Muscle of leg (tissue), 11 donors: ENCODE data around the gene ADGRF3. TPM values are rescaled to one million over a fixed set of nuclear protein-coding genes. Genes with fewer than 3 reads are reported as not detected.

Source experiments
- DNase-seq: peaks from one replicate; pipeline ENCODE4 v3.0.0; 2013
- H3K27ac ChIP-seq: one replicate; pipeline ENCODE4 v1.5.1; 2013; ENCODE audit warnings: mild to moderate bottlenecking, low read length, control low read depth
- H3K27me3 ChIP-seq: one replicate; pipeline ENCODE4 v1.6.1; 2013; ENCODE audit warnings: low read length; ENCODE audit not compliant: control insufficient read depth, insufficient read depth
- H3K36me3 ChIP-seq: one replicate; pipeline ENCODE4 v1.6.1; 2013; ENCODE audit warnings: low read length; ENCODE audit not compliant: control insufficient read depth, insufficient read depth
- H3K4me1 ChIP-seq: one replicate; pipeline ENCODE4 v1.6.1; 2013; ENCODE audit warnings: low read length; ENCODE audit not compliant: control insufficient read depth, insufficient read depth
- H3K4me3 ChIP-seq: one replicate; pipeline ENCODE4 v1.5.1; 2013; ENCODE audit warnings: low read length, control low read depth
- H3K9me3 ChIP-seq: replicated peaks from 2 replicates; pipeline ENCODE4 v1.6.1; 2013; ENCODE audit warnings: low read depth, low read length; ENCODE audit not compliant: control insufficient read depth
- WGBS: methylation state at CpG from one replicate; pipeline ENCODE4 v1.1.5; 2013; ENCODE audit warnings: missing lambda C conversion rate; ENCODE audit not compliant: insufficient coverage; 5-methylcytosine and 5-hydroxymethylcytosine counted together
- polyA plus RNA-seq, 8 donors: library from polyadenylated mRNA; unstranded; fragments of 120-200 nt; gene quantifications; one replicate each; pipeline versions ENCODE4 v1.2.1 to v1.2.3, GENCODE V29; 2013; ENCODE audit warnings: inconsistent platforms in 1 of 8, low replicate concordance in 1 of 8; ENCODE audit not compliant: insufficient read length in 8 of 8, insufficient read depth in 1 of 8
- total RNA-seq: library from RNA; stranded (reverse); fragments of 120-200 nt; gene quantifications from one replicate; pipeline ENCODE4 v1.2.4, GENCODE V29; 2013

ADGRF3 gene
- total and polyA plus RNA-seq, 9 donors, result 0.12 to 0.54 (median 0.29) TPM

DNA sequence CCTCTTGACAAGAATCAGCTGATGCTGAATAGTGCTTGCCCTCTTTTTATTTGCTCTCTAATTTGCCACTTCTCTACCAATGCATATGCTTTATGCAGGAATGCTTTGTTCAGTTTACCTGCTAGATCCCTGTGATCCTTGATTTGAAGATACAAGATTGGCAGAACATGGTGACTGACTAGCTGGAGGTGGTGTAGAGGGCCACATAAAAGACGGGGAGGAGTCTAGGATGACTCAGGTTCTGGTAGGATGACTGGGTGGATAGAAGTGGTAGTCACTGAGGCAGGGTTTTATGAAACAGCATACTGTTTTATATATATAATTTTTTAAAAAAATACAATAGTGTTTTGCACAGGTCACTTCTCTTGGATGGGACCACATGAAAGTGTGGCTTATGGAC is 6.3 kb upstream of the ADGRF3 start:
- DNase-seq, result no peak
- H3K27me3 ChIP-seq, result no peaks in the 10 kb centered on the region
- no CpG with 5 or more reads among the region's 1 CpG for WGBS
- peaks cover 5% of the 10 kb centered on the region for H3K4me1 ChIP-seq
- no peak overlapping the region for H3K4me3 ChIP-seq
- H3K27ac ChIP-seq, result no peak overlapping the region
- H3K36me3 ChIP-seq, result peaks cover 5% of the 10 kb centered on the region
- no peaks in the 10 kb centered on the region for H3K9me3 ChIP-seq

DNA sequence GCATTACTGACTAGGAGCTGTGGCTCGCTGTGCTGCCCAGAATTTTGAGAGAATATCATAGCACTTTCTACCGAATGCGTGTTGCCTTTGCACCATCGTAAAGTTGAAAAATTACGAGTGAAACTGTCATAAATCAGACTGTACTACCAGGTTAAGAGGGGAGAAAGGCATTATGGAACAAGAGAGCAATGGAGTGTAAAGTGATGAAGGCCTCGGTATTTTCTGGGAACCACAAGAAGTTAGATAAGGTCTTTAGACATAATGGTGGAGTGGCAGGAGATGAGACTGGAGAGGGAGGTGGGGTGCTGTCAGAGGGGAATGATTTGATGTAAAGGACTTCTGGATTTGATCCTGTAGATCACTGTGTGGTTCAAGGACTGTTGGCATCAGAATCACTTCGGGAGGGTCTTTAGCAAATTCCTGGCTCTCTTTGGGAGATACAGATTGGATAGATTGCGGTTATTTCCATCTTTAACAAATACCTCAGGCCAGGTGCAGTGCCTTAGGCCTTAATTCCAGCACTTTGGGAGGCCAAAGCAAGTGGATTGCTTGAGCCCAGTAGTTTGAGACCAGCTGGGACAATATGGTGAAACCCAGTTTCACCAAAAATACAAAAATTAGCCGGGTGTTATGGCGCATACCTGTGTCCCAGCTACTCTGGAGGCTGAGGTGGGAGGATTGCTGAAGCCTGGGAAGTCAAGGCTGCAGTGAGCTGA is 4.9 kb upstream of the ADGRF3 start:
- peaks cover 14% of the 10 kb centered on the region for H3K4me1 ChIP-seq
- 96% methylated on average over 7 of the region's 10 CpGs for WGBS
- no peak for DNase-seq
- no peak overlapping the region for H3K4me3 ChIP-seq
- no peaks in the 10 kb centered on the region for H3K9me3 ChIP-seq
- no peaks in the 10 kb centered on the region for H3K27me3 ChIP-seq
- H3K27ac ChIP-seq, result no peak overlapping the region
- peaks cover 5% of the 10 kb centered on the region for H3K36me3 ChIP-seq

DNA sequence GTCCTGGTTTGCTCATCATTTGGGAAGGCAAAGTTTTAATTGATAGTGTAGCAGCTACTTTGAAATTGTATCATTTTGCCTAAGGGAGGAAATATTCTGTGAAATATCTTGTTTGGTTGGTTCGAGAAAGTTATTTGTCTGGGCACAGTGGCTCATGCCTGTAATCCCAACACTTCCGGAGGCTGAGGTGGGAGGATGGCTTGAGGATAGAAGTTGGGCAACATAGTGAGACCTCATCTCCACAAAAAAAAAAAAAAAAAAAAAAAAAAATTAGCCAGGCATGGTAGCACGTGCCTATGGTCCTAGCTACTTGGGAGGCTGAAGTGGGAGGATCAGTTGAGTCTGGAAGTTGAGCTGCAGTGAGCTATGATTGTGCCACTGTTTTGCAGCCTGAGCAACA is 3.1 kb upstream of the ADGRF3 start:
- no peaks in the 10 kb centered on the region for H3K27me3 ChIP-seq
- no peak overlapping the region for H3K27ac ChIP-seq
- peaks cover 11% of the 10 kb centered on the region for H3K4me1 ChIP-seq
- no peak overlapping the region for H3K4me3 ChIP-seq
- H3K9me3 ChIP-seq, result no peaks in the 10 kb centered on the region
- peaks cover 5% of the 10 kb centered on the region for H3K36me3 ChIP-seq
- no CpG with 5 or more reads among the region's 3 CpGs for WGBS
- no peak for DNase-seq

DNA sequence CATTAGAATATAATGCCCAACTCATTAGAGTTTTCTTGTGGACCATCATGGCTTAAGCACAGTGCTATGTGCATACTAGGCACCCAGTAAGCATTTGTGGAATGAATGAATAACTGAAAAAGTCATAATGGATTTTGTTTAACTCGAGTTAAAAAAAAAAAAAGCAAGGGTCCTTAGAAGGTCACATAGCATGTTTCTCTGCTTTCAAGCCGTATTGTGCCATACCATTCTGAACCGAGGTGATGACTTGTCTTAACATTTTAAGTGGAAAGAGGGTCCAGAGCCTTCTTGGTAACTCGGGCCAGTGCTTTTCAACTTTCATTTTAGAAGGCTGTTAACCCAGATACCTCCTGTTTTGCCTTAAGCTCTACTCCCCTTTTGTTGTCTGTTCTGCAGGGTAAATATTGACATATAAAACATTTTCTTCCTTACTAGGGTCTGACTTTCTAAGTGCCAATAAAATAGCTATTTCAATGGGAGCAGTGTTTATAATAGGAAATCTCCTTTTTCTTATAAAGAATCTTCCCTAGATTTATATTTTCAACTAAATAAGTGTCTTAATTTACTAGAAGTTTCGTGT is 787 bp upstream of the ADGRF3 start:
- H3K4me1 ChIP-seq, result peaks cover 18% of the 10 kb centered on the region
- DNase-seq, result no peak
- no peaks in the 10 kb centered on the region for H3K9me3 ChIP-seq
- H3K27me3 ChIP-seq, result no peaks in the 10 kb centered on the region
- H3K4me3 ChIP-seq, result peak overlapping the region; percentile 88
- H3K36me3 ChIP-seq, result peaks cover 5% of the 10 kb centered on the region
- peak overlapping the region; percentile 94 for H3K27ac ChIP-seq
- WGBS, result 20% methylated on average over 3 of the region's 5 CpGs

DNA sequence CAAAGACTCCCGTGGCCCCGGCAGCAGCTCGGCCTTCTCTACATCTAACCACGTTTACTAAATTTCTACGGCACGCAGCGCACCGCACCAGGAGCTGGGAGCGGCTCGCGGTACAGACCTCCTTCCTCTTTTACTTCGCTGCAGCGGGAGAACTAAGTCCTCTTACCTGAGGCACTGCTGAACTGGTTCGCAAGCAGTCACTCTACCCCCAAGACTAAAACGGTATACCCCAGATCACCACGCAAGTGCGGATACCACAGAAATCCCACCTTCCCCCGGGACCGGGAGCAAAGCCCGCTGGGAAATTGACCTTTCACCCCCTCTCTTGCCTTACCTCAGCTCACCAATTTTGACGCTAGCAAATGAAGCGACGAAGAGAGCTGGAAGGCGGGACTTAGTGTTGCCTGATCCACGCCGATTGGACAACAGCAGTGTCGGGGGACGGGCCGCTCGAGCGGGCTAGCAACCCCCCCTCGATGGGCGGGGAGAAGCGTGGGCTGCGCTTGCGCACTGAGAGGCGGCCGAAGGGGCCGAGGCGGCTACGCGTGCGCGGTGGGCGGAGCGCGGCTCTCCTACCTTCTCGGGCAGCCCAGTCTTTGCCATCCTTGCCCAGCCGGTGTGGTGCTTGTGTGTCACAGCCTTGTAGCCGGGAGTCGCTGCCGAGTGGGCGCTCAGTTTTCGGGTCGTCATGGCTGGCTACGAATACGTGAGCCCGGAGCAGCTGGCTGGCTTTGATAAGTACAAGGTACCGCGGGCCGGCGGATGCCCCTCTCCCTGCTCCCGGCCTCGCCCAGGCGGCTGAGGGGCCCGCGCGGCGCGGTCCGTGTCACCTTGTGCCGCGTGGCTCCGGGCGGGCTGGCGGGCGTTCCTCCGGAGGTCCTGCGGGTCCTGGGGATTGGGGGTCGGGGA is 790 bp downstream of the ADGRF3 start, which contains the start of gene SELENOI:
Gene SELENOI (plus strand): TSS at position 599 of the 909 bp plus-strand sequence. CDS start 90 bp downstream, at position 689.
- peak within 1 kb of the TSS; percentile 97 for H3K27ac ChIP-seq
- H3K4me1 ChIP-seq, result peaks cover 18% of the 10 kb centered on the region
- peak; percentile 100 for DNase-seq
- H3K27me3 ChIP-seq, result no peaks in the 10 kb centered on the region
- H3K36me3 ChIP-seq, result no peaks in the 10 kb centered on the region
- WGBS, result under 1% methylated on average over 69 of the region's 80 CpGs
- H3K9me3 ChIP-seq, result no peaks in the 10 kb centered on the region
- H3K4me3 ChIP-seq, result peak within 1 kb of the TSS; percentile 98

DNA sequence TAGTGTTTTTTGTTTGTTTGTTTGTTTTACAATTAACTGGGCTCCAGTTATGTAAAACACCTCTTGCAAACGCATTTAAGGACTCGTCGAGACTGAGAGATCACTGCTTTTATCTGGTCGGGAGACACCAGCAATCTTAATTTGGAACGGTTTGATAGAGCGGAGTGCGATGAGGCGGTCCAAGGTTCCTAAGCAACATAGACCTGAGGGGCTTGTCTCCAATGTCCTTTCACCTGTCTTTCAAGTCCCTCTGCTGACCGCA is 1.4 kb downstream of the ADGRF3 start:
- Histone ChIP-seq H3K9me3 (no peaks in the 10 kb centered on the region), H3K27me3 (no peaks in the 10 kb centered on the region), H3K36me3 (no peaks in the 10 kb centered on the region), H3K4me1 (peaks cover 18% of the 10 kb centered on the region), H3K27ac (peak overlapping the region; percentile 97), H3K4me3 (peak overlapping the region; percentile 98)
- DNase-seq, result no peak
- WGBS, result 0% methylated on average over 9 of the region's 9 CpGs

DNA sequence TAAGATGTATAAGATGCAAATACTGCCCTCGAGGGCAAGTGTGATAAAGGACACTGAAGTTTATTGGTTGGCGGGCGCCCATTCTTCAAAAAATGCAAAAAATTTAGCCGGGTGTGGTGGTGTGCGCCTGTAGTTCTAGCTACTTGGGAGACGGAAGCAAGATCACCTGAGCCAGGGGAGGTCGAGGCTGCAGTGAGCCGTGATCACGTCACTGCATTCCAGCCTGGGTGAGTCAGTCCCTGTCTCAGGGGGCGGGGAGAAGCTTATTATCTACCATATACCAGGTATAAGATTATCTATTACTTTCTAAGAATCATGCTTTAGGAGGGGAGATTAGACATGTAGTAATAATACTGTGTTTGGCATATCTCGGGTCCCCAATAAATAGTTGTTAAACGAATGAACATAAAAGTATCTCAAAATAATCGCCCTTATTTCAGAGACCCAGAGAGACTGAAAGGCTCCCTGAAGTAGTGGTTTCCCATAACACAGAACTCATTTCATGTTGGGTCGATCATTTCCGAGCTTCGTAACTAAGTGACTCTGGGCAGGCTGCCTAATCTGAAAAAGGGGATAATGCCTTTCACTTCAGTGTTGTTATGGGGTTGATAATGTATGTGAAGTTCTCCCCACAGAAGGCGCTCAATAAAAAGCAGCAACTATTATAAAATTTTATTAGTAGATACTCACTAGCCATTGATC is 1.9 kb downstream of the ADGRF3 start:
- no peaks in the 10 kb centered on the region for H3K36me3 ChIP-seq
- peak; percentile 57 for DNase-seq
- no peaks in the 10 kb centered on the region for H3K27me3 ChIP-seq
- H3K9me3 ChIP-seq, result no peaks in the 10 kb centered on the region
- H3K27ac ChIP-seq, result peak overlapping the region; percentile 97
- peak overlapping the region; percentile 98 for H3K4me3 ChIP-seq
- 76% methylated on average over 6 of the region's 17 CpGs for WGBS
- peaks cover 18% of the 10 kb centered on the region for H3K4me1 ChIP-seq

DNA sequence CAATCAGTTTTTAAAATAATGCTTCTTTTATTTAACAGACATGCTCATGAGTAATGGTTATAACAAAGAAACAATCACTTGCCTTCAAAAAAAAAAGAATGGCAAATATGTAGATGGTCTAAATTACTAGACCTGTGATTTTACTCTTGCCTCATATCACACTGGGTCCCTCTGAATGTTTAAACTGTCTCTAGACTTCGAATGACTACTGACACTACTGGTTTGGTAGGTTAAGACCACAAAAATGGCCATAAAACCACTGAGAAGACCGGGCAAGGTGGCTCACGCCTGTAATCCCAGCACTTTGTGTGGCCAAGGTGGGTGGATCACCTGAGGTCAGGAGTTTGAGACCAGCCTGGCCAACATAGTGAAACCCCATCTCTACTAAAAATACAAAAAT is 5.8 kb downstream of the ADGRF3 start:
- Histone ChIP-seq H3K27ac (no peak overlapping the region), H3K36me3 (no peaks in the 10 kb centered on the region), H3K9me3 (no peaks in the 10 kb centered on the region), H3K4me3 (no peak overlapping the region), H3K27me3 (no peaks in the 10 kb centered on the region), H3K4me1 (peaks cover 9% of the 10 kb centered on the region)
- DNase-seq, result no peak
- 100% methylated on average over 1 of the region's 3 CpGs for WGBS

DNA sequence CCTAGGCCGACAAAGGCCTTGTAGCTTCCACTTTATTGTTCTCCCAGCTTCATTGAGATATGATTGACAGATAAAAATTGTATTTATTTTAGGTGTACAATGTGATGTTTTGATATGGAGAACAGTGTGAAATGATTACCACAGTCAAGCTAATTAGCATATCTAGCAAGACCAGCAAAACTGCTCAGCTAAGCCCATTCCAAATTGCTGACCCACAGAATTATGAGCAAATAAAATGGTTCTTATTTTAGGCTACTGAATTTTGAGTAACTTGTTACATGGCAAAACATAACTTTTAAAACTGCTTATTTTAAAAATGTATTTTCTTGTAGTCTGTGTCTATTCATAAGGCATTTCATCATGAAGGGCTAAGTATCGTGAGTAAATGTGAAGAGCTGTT is 9.3 kb downstream of the ADGRF3 start:
- no peaks in the 10 kb centered on the region for H3K9me3 ChIP-seq
- no peaks in the 10 kb centered on the region for H3K4me1 ChIP-seq
- no peaks in the 10 kb centered on the region for H3K27me3 ChIP-seq
- H3K36me3 ChIP-seq, result no peaks in the 10 kb centered on the region
- H3K4me3 ChIP-seq, result no peak overlapping the region
- no peak overlapping the region for H3K27ac ChIP-seq
- no peak for DNase-seq
- no CpG with 5 or more reads among the region's 2 CpGs for WGBS

DNA sequence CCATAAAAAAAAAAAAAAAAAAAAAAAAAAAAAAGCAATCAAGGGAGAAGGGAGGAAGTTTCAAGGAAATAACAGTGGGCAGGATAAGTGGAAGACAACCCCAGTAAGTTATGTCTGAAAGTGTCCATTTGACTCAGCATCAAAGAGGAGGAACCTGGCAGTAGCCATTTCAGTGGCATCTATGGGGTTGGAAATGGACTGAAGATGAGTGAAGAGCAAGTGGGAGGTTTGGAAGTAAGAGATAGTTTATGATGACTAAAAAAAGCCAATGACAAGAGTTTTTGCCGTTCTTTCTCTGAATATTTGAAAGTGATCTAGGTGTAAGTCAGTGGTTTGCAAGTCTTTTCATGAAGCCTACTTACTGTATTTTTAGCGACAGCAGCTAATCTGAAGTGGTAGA is 9.9 kb downstream of the ADGRF3 start:
- WGBS, result 100% methylated on average over 1 of the region's 2 CpGs
- Histone ChIP-seq H3K4me1 (no peaks in the 10 kb centered on the region), H3K36me3 (no peaks in the 10 kb centered on the region), H3K27me3 (no peaks in the 10 kb centered on the region), H3K9me3 (no peaks in the 10 kb centered on the region), H3K27ac (no peak overlapping the region), H3K4me3 (no peak overlapping the region)
- no peak for DNase-seq
